Neural progenitor cell (in vitro differentiated cells): ENCODE measurements around the gene NFE2L2. TPM values are rescaled to one million over a fixed set of nuclear protein-coding genes. Genes with fewer than 3 reads are reported as not detected.

Experiments used
- microRNA-seq: library from miRNA; unstranded; fragments of <30 nt; microRNA quantifications from one replicate; pipeline ENCODE4, GENCODE V29; 2016
- small RNA-seq: library from RNA; depleted of rRNA; stranded (forward); fragments of <200 nt; gene quantifications from one replicate; pipeline ENCODE3, GENCODE V24; 2015
- total RNA-seq: library from RNA; depleted of rRNA; stranded (reverse); fragments of >200 nt; gene quantifications from 2 replicates; pipeline ENCODE4 v1.2.3, GENCODE V29; 2015; ENCODE audit warnings: low replicate concordance

The NFE2L2 gene
- total RNA-seq, 1 donor from 2014 or later: 17.7 TPM

Small RNA genes lying within 50 kb of the gene (microRNA-seq; reads per million reads assigned to microRNA genes)
- gene MIR3128 (not detected), gene MIR6512 (not detected)

Small RNA genes lying within 50 kb of the gene (small RNA-seq; reads per million reads assigned to genes)
- gene MIR3128: not detected
- gene MIR6512: not detected
- gene RF00019: not detected

Other genes starting within 250 kb of the NFE2L2 start
- gene HNRNPA3, start 51.9 kb downstream of the NFE2L2 start, total RNA-seq: 85.0 and 107 TPM in 2 replicates
- gene AGPS, start 128.0 kb upstream of the NFE2L2 start, total RNA-seq: 49.6 and 63.5 TPM in 2 replicates